Breast epithelium (tissue), 3 donors: ENCODE results near the gene GRIA4.
A peak's percentile ranks its signal among the peaks of the same experiment; 100 is the strongest.

Experiments used
- CTCF ChIP-seq, 3 donors: fragments of 450-650 bp; IDR thresholded peaks; one replicate each; pipeline ENCODE4 v1.5.1; 2016 to 2017; ENCODE audit warnings: antibody characterized with exemption in 3 of 3, mild to moderate bottlenecking in 3 of 3, moderate library complexity in 3 of 3
- POLR2A ChIP-seq: fragments of 450-650 bp; IDR thresholded peaks from one replicate; pipeline ENCODE4 v1.6.1; 2016; ENCODE audit warnings: antibody characterized with exemption, mild to moderate bottlenecking, moderate library complexity

DNA sequence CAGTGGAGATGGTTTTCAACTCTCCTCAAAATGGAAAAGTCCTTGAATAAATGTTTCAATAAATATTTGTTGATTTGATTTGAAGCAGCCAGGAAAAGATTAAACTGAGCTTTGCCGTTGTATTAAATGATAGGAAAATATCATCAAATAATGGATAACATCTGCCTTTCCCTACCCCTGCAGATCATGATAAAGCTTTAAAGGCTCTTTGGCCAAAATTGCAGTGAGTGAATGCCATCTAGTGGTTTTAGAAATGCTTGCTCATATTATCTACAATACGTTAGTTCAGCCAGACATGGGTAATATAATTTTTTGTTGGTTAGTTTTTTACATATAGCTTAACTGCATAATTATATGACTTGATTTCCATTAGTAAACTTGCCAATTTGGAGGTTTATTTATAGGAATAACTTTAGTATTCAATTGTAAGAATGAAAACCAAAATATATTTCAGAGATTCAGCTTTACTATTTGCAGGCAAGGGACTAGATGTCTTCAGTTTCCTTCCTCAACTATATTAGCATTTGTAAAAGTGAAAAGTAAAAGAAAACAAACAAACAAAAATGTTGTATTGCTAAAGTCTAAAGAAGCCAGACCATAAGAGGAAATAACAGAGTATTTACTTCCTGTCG is 253.0 kb downstream of the GRIA4 start:
- TF ChIP-seq CTCF (IDR thresholded peaks at IDR 0.05), result peak in 2 of 3 donors; percentile 44 to 66
- no peak for TF ChIP-seq POLR2A
